GM18867 (cell line): ENCODE results near the gene TCF4.

Experiments
- ATAC-seq: cut with Tn5 transposase; IDR thresholded peaks from one replicate; pipeline ENCODE4 v1.9.1; 2021; ENCODE audit warnings: mild to moderate bottlenecking, moderate library complexity; ENCODE audit not compliant: unreplicated experiment

Gene TCF4

DNA sequence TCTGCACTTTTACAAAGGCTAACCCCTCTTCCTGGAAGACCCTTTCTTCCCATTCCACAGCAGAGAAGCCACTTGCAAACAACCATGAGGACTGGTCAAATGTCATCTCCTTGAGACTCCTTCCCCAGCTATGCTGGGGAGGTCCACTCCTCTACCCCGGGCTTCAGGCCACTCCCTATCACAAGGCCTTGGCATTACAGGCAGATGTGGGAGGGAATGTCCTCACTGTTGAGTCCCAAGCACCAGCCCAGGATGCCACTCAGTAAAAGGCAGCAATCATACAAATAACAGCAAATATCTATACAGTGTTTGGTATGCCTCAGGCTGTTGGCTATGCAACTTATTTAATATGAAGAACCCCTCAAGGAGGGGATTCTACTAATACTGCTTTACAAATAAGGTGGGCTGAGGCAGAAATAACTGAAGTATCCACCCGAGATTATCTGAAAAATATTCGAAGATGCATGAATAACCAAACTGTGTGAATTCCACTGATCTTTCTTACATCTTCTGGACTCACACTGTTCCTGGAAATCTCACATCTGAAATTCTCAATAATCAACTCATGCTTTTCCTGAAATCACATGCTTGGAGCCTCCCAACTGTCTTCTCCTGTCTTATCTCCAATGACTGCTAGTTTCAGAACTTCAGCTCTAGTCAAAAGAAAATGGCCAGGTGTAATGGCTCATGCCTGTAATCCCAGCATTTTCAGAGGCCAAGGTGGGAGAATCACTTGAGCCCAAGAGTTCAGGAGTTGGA, 226.3 kb downstream of the TCF4 start:
- no peak for ATAC-seq

DNA sequence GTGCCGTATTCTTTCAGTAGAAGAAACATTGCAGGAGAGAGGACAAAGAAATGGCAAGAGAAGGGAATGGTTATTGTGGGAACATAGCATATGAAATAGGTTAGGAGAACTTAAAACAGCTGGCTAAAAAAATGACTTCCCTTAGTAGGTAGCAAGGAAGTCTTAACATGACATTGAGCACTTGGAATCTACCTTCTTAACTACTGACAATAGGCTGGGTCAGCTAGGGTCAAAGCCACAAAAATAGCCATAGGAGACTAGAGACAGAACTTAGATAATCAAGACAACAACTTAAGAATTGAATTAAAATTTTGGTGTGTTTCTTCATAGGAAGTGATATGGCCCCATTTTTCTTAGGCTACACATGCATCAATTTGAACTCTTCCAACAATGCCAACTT, 227.9 kb downstream of the TCF4 start:
- ATAC-seq: no peak

DNA sequence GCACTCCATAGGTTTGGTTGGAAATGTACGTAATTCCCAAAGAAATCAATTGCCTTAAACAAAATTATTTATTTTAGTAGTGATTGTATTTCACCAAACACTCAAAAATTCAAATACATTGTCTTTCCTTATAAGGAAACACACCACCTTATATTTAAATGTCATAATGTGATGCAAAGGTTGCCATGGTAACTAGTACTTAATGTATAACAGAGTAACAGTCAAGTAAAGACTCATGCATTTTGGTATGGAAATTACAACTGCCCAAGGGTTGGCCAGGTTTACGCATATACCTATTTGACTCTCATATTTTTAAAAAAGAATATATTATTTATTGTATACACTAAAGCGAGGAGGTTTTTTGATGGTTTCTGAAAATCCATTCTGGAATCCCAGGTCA, 231.2 kb downstream of the TCF4 start:
- no peak for ATAC-seq

DNA sequence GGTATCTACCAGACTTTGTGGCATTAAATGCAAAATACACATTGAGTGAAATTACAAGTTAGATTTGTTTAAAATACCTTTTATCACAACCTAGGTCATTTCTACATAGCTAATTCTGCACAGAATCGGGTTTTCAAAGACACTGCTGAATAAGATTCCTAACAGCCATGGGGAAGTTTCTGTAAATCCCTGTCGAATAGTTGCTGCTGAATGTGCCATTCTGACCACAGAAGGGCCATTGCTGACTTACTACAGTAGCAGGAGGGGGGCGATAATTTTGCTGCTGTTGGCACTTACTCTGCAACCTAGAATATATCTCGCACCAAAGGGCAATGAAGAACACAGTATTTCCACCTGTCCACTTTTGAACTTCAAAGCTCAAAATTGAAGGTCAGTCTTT, 232.8 kb downstream of the TCF4 start:
- no peak for ATAC-seq

DNA sequence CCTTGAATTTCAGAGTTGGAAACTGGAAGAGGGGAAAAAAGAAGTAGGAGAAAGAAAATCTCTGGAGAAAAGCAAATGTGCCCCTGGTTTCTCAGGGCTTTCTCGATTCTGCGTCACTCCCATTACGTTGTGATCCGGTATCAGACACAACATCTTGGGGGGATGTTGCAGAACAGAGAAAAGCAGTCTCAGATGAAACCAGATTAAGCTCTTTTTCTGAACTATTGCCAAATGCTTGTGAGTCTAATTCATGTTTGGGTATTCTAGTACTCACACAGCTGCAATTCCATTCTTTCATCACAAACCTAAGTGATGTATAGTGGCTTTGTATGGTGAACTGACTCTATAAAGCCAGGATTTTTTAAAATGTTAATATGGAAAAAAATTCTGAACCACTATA, 233.2 kb downstream of the TCF4 start:
- no peak for ATAC-seq

DNA sequence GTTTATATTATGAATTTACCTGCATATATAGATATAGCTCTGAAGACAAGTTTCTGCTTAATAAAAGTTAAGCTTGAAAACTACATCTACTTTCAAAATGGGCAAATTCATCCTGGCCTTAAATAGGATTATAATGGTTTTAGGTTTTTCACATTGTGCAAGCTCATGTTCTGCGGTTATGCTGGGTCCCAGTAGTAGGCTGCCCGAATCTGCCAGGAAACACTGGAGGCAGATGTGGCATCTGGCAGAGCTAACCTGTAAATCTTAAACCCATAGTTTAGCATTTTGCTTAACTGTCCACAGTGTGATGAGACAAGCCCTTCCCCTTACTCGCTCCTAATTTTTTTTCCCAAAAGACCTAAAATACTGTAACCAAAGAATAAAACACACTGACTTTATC, 234.2 kb downstream of the TCF4 start:
- ATAC-seq: no peak

DNA sequence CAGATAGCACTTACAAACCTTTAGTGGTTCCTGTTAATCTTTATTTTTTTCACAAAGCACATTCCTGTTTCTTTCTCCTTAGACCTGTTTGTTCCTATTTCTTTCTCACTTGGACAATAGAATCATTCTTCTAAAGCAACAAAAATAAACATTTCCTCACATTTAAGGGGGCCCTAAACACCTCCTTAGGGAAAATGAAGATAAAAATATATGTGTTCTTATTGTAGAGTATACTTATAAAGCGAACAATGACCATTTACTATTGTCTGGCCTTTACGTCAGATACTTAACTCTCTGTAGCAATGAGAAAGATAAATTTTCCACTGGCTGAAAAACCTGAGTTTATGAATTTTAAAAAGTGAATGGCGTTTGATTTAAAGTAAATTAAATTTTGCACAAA, 234.6 kb downstream of the TCF4 start:
- ATAC-seq: no peak

DNA sequence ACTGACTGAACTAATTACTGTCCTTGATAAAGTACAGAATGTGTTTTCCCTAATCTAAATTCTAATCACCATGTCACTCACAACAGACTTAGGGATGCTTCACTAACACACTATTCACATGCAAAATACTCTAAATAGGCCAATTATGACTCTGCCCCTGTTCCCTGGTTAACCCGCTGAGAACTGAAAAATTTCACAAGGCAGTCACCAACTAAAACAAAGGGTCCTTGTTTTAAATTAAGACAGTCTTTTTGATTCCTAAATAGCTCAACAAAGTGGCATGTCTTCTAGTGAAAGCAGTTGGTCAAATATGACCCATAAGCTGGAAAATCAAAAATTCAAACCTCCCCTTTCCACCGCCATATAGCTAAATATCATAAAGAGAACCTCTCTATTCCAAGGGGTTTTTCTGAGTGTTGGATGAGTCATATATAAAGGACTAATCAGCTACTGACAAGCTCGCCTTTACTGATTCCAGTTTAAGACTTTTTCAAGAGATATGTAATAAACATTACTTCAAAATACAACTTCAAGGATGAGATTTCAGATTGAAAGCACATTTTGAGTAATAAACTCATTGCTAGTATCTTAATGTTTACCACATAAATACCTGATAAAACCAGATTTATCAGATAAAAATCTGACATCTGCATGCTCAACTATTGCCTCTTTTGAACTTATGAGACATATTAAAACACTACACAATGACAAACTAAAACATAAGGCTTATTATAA, 235.8 kb downstream of the TCF4 start:
- ATAC-seq: no peak

DNA sequence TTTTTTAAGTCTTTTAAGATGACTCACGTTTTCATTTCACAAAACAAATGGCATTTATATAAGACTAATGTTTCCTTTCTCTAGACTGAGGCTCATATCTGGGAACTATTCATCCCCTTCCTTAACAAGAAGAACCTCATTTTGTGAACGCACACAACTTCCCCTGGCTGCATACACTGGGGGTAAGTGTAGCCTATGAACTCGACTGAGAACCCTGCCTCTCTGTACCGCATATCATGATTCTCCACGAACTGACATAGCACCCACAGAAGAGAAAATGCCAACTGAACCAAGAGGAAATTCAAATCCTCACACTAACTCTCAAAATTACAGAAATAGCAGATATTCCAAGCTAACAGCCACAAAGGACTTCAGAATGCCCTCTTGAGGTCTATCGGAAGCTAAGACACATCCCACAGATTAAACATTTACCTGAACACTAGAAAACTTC, 236.7 kb downstream of the TCF4 start:
- ATAC-seq: no peak

DNA sequence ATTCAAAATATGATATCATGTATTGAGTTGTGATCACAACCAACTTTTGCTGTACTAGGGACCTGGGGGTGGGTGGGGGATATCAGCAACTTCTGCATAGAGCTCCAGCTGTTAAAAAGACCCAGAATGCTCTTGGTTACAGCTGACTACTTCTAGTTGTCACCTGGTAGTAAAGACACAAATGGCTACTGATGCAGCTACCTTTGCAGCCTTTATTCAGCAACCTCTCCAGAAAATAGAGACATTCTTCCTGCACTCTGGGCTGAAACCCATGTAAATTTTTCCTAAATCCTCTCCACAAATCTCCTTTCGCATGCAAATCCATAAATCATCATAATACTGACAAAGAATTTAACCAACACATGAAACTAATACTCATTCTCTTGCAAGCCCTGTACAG, 238.3 kb downstream of the TCF4 start:
- ATAC-seq: no peak

DNA sequence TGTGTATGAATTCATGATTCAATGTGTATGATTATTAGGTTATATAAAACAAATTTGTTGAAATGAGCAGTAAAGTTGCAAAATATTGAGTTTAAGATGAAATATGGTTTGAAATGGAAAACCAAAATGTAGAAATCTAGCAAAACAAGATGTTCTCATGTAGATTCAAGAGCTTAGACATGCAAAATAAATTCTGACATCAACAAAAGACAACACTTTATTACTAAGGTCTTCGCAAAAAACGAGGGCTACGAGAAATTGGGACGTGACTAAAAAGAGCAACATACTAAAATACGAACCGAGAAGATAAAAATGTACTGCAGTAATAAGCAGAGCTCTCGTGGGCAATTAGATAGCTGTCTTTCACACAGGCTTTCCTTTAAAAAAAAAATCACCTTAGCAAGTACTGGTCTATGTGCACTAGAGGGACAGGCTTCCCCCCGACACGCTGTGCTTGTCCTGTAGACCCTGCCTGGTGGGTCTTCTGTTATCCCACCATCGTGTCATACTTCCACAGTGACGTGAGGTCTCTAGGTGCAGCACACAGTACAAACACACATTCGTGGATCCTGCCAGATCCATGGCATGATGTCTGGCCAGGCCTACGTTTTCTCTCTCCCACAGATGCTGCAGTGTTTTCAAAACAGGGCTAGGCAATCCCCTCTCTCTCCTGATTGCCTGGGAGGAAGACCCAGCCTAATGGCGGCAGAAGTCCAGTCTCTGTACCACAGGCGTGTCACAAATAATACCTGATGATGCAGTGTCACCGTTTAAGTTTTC, 240.8 kb downstream of the TCF4 start:
- ATAC-seq: no peak

DNA sequence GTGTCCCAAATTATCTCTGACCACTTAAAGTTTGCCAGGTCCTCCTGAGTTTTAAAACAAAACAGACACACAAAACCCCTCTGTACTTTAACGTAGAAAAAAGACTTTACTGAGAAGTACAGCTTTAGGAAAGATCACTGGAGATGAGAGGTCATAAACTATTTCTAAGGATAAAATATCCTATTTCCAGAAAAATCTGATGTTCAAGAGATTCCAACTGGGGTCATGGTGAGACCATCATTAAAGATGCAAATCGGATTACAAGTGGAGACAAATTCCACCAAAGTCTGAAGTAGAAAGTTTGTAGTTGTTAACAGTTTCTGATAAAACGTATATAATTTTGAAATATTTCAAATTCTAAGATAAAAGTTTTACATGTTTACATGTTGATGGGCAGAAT, 241.6 kb downstream of the TCF4 start:
- ATAC-seq: no peak

DNA sequence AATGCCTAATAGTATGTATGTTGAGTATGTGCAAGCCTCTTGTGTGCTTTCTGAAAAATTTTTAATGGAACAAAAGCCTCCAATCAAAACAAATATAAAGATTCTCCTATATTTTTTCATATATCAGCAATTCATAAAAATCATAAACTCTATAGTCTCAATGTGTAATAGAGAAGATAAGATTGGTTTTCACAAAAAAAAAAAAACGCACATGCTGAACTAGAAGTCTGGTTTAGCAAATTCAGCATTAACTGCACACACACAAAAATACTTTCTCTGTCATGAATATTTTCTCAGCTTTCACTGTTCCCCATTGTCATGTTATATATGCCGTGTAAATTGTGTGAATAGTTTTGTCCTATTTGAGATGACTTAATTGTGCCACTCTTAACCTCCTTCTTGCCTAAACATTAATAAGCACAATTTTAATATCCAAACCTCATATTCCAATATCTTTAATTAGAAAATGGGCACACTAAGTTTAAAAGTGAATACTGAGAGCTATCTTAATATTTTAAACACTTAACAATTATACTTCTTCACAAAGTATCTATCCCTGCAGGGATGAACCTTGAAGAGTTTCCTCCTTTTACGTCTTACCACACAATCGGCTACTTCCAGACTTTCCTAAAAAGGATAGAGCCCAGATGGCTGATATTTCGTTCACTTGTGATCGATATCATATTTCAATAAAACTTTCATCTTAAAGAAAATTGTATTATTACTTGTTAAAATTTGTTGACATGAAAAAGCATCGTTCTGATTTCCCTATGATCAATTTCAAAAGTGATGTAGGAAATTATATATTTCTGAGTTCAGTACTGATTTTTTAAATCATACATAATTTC, 242.7 kb downstream of the TCF4 start:
- ATAC-seq: no peak

DNA sequence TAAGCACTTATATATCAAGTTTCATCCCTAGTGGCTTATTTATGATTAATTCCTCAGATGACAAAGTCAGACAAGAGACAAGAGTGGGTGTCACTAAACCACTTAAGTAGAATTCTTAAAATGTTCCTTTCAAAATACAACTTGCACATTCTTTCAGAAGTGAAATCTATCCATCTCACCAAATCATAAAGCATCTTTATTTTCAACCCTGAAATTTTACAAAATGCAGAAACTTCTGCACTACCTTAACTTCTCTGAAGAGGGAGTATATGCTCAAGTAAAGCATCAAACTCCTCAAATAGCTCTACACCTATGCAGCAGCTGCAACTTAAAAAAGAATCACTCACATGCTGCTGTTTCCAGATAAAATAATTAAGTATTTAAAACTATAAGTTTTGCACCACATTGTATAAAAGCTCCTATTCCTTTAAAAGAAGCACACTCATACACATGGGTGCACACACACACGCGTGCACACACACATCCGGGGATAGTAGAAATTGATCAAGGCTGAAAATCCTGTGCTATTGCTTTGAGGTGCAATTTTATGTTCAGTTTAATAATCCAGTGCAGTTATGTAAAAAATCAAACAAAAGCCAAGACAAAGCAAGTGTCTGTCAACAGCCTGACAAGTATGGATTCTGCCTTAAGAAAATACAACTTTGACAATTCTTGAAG, 244.5 kb downstream of the TCF4 start:
- ATAC-seq: peak; percentile 86

DNA sequence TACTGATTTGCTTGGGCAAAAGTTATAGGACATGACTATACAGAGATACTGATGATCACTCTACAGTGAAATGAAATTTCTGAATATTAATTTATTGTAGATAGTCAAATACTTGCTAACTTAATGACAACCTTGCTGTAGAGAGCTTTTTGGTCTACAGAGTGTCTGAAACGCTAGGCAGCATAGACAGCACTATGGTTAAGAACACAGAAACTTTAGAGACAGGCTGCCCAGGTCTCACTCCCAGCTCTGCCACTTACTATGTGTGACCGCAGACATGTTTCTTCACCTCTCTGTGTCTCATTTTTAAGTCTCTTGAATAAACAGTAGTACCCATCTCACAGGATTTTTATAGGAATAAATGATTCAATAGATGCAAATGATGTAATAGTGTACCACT, 247.0 kb downstream of the TCF4 start:
- no peak for ATAC-seq

DNA sequence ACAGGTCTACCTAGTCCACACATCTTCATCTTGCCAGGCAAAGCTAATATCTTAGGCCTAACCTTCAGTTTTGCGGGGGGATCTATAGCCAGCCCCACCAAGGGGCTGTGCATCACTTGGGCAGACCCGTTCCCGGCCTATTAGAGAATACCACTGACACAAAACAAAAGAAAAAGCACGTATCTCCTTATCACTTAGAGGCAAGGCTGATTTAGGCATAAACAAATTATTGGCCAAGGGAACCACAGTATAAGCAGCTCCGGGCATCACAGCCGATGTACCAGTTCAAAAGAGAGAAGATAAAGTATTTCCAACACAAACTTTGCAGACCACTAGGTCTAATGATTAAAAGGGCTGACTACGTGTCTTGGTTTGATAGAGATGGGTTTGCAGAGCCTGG, 248.0 kb downstream of the TCF4 start:
- ATAC-seq: no peak

DNA sequence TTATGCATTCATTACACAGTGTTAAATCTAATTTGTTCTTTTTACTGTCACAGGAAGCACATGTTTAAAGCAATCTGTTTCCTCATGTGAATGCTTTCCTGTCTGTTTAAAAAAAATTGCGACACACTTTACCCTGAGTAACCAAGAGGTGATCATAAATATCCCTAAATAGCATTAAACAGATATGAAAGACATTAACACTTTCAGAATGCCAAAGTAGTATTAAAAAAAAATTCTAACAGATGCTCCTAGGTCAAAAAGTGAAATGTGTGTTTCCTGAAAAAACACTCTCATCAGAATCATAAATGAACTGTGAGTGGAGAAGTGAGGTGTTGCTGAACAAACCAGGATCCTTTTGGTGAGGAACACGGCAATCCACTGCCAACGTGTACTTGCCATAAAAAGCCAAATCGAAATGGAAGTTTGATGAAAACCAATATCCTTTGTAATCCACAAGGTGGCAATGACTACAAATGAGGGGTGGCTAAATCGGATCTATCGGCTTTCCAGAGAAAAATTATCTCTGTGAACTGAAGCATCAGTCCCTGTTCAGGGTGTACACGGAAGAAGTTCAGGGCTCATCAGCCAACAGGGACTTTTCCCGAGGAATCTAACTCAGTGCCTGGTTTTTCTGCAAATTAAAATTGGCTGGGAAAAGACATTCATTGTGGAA, 248.9 kb downstream of the TCF4 start:
- ATAC-seq: no peak

DNA sequence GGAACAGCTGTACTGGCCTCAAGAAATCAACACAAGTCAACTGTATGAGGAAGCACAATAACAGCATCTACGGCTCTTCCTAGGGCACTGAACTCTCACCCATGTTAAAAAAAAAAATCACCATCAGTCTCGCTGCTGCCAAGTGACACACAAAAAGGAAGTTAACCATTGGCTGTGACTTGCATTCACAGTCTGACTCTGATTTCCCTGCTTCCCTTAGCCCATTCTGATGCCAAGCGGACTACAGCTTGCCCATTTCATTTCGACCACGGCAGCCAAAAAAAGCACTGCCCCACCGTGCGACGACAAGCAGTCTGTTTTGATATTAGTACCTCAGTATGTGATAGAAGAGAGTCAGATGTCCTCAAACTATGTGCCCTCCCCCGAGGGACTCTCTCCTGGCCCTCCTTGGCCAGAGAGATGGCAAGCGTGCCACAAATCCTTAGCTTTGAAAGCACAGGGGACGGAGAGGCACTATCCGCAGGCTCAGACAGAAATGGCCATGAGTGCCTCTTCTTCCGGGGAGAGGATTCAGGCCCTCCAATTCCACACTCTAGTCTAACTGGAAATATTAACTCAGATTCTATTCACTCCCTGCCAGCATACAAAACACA, 250.0 kb downstream of the TCF4 start:
- ATAC-seq: no peak

DNA sequence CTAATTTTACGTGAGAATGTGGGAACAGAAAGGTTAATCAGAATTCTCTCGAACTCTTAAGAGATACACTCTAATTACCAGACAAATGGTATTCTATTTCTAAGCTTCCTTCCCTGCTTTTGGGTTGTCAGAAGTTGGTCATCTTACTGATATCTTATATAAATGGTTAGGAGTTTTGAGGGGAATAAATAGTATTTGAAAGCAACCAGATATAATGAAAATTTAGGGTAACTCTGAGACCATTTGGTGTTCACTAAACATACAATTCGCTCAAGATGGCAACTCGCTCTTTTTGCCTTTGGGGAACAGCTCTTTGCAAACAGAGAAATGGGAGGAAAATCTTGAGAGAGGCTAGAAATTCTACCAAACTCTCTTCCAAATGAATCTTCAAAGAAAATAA, 250.9 kb downstream of the TCF4 start:
- no peak for ATAC-seq
